IPS DF 6.9 (cell line): Measurements from ENCODE around the gene NT5DC2.

Source experiments
- DNase-seq: peaks from one replicate; pipeline ENCODE4 v3.0.0-alpha.2; 2013; ENCODE audit warnings: low read depth, low spot score
- H3K27ac ChIP-seq: one replicate; pipeline ENCODE4 v1.5.1; 2013; ENCODE audit warnings: low read length, control low read depth
- H3K27me3 ChIP-seq: 2 replicates; pipeline ENCODE4 v1.6.1; 2013; ENCODE audit warnings: mild to moderate bottlenecking, low read length; ENCODE audit not compliant: control insufficient read depth, insufficient read depth
- H3K36me3 ChIP-seq: 2 replicates; pipeline ENCODE4 v1.6.1; 2013; ENCODE audit warnings: low read length; ENCODE audit not compliant: control insufficient read depth, insufficient read depth
- H3K4me1 ChIP-seq: 2 replicates; pipeline ENCODE4 v1.6.1; 2013; ENCODE audit warnings: low read length; ENCODE audit not compliant: control insufficient read depth, insufficient read depth
- H3K4me3 ChIP-seq: 2 replicates; pipeline ENCODE4 v1.5.1; 2013; ENCODE audit warnings: mild to moderate bottlenecking, low read length
- H3K9me3 ChIP-seq: 2 replicates; pipeline ENCODE4 v1.6.1; 2013; ENCODE audit warnings: low read length, inconsistent platforms; ENCODE audit not compliant: control insufficient read depth, insufficient read depth
- WGBS: extraction: QIAGEN DNeasy Blood & Tissue Kit; methylation state at CpG from one replicate; pipeline ENCODE4 v1.1.7; 2013; ENCODE audit warnings: mixed read lengths, missing lambda C conversion rate; ENCODE audit not compliant: insufficient read length, insufficient coverage; 5-methylcytosine and 5-hydroxymethylcytosine counted together

NT5DC2 gene

DNA sequence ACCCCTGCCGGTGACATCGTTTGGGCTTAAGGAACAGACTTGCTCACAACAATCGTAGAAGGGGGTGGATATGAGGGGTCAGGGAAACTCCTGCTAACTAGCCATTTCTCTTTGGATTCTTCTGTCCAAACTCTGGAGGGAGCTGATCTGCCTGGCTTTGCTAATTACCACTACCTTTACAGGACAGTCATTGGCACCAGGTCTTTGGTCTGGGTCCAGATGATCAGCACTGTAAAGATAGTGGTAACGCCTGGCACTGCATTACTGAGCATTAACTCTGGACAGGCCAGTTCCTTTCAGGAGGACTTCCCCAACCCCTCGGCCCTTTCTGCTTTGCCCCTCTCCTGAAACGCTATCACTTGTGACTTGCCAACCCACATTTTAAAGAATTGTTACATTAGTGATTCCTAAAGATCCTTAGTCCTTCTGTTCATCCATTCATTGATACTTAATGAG is 3.5 kb upstream of the NT5DC2 start:
- Histone ChIP-seq H3K27me3 (no peaks in the 10 kb centered on the region), H3K4me1 (0 out of 2 replicates have a peak, but pooled peaks cover 6% of the 10 kb centered on the region), H3K4me3 (peak overlapping the region; percentile 64; the same call in 1 of the 2 replicates), H3K9me3 (no peaks in the 10 kb centered on the region), H3K36me3 (no peaks in the 10 kb centered on the region), H3K27ac (no peak overlapping the region)
- WGBS: no CpG with 5 or more reads among the region's 6 CpGs
- DNase-seq: no peak

DNA sequence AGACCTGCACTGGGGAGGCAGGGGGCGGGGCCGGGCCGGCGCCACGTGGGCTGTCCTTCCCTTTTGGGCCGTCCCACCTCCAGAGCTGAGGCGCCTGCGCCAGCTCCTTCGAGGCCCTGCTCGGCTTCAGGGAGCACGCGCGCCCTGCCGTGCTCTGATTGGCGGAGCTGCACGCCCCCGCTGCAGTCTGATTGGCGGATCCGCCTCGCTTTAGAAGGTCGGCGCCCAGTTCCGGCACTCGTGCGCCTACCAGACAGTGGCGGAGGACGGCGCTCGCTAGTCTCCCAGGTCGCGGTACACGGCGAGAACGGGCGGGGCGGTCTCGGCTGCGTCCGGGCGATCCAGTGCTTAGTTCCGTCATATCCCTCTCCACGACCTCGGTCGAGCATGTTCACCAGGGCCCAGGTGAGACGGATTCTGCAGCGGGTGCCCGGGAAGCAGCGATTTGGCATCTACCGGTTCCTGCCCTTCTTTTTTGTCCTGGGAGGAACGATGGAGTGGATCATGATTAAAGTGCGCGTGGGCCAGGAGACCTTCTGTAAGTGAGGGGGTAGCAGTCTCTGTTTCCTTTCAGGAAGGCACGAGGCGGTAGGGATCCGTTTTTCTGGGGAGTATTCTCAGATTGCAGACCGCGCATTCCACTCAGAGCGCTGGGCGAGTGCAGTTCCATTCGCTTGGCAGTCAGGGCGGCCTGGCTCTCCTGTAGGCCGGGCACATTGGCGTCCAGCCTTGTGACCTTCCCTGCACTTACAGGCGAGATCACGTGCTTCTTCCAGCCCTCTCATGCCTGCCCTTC is 2.9 kb upstream of the NT5DC2 start, which contains the start of gene UQCC5:
UQCC5 (plus strand) TSS at position 237 of the 796 bp plus-strand sequence; CDS start at position 388, 151 bp downstream.
- peak; percentile 93 for DNase-seq
- H3K4me3 ChIP-seq: peak within 1 kb of the TSS; percentile 64; the same call in 1 of the 2 replicates
- no peaks in the 10 kb centered on the region for H3K9me3 ChIP-seq
- no peak within 1 kb of the TSS for H3K27ac ChIP-seq
- 0 out of 2 replicates have a peak, but pooled peaks cover 7% of the 10 kb centered on the region for H3K4me1 ChIP-seq
- H3K36me3 ChIP-seq: no peaks in the 10 kb centered on the region
- no CpG with 5 or more reads among the region's 65 CpGs for WGBS
- H3K27me3 ChIP-seq: no peaks in the 10 kb centered on the region

DNA sequence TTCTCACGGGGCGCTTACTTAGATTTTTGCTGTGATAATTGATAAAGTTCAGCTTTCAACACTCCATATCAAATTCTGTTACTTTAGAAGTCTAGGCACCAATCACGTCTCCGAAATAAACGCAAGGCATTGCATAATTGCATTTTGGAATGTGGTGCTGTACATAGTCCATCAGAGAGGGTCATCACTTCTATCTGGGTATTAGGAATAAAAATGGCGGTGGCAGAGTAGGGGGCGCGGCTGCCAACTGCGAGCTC is 2.4 kb upstream of the NT5DC2 start:
- Histone ChIP-seq H3K4me1 (0 out of 2 replicates have a peak, but pooled peaks cover 7% of the 10 kb centered on the region), H3K4me3 (no peak overlapping the region)

DNA sequence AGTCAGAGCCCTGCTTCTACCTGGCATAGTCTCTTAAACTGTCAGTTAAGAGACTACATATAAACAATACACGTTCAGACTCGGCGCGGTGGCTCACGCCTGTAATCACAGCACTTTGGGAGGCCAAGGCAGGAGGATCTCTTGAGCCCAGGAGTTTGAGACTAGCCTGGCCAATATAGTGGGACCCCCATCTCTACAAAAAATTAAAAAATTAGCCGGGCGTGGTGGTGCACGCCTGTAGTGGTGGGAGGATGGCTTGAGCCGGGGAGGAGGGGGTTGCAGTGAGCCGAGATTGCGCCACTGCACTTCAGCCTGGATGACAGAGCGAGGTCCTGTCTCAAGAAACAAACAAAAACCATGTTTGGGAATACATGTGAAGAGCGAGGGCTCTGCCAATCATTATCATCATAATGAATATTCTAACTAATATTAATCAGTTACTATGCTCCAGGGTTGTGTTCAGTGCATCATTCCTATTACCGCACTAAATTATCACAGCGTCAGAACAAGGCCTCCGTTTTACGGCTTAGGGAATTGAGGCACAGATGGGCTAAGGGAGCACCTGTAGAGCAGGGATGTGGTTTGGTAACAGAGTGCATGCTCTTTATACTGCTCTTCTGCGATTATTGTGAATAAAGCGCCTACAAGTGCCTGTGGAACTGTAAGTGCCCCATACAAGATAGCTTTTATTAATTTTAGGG is 1.9 kb upstream of the NT5DC2 start:
- WGBS: no CpG with 5 or more reads among the region's 19 CpGs
- no peak overlapping the region for H3K4me3 ChIP-seq
- no peak overlapping the region for H3K27ac ChIP-seq

More for the DNA sequence above, 2.4 kb upstream of the NT5DC2 start:
- Histone ChIP-seq H3K36me3 (no peaks in the 10 kb centered on the region), H3K9me3 (no peaks in the 10 kb centered on the region), H3K27ac (no peak overlapping the region), H3K27me3 (no peaks in the 10 kb centered on the region)
- no CpG with 5 or more reads among the region's 9 CpGs for WGBS
- no peak for DNase-seq

DNA sequence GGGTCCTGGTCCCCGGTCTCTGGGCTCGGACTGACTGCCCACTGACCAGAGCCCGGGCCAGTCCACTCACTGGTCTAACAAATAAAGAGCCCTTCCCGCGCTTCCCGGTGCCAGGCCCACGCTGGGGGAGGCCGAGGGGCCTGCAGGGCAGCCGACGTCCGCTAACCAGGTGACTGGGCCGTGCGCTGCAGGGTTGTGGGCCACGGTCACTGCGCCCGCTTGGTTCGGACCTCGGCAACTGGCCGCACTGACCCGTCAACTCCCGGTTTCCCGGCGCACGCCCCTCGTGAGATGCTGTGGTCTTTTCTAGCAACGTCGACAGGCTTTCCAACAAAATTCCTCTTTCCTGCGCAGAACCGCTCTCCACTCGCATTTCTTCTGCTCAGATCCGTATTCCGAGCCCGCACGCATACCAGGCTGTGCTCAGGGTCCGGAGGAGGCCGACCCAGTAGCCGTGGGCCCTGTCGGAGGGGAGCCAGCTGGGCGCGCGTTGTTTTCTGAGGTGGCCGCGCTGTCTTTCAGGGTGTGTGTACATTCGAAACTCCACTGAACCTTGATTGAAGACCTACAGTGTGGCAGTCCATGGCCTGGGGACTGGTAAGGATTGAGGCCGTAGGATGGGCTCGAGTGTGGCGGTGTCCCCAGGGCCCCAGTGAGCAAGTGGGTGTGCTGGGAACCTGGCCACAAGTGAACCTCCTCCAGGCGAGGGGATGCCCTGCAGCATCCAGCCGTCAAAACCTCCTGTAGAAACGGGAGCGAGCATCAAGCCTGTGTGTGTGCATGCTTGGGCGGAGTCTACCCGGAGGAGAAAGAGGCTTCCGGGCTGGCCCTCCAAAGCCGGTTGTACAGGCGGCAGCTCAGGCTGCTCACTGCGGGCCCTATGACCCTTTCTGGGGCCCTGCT is 875 bp upstream of the NT5DC2 start:
- Histone ChIP-seq H3K9me3 (no peaks in the 10 kb centered on the region), H3K36me3 (no peaks in the 10 kb centered on the region), H3K27ac (no peak overlapping the region), H3K27me3 (no peaks in the 10 kb centered on the region), H3K4me3 (peak overlapping the region; percentile 63), H3K4me1 (0 out of 2 replicates have a peak, but pooled peaks cover 7% of the 10 kb centered on the region)
- DNase-seq: no peak
- WGBS: no CpG with 5 or more reads among the region's 57 CpGs

More for the DNA sequence above, 1.9 kb upstream of the NT5DC2 start:
- DNase-seq: no peak
- no peaks in the 10 kb centered on the region for H3K36me3 ChIP-seq
- H3K9me3 ChIP-seq: no peaks in the 10 kb centered on the region
- H3K4me1 ChIP-seq: 0 out of 2 replicates have a peak, but pooled peaks cover 7% of the 10 kb centered on the region
- no peaks in the 10 kb centered on the region for H3K27me3 ChIP-seq

DNA sequence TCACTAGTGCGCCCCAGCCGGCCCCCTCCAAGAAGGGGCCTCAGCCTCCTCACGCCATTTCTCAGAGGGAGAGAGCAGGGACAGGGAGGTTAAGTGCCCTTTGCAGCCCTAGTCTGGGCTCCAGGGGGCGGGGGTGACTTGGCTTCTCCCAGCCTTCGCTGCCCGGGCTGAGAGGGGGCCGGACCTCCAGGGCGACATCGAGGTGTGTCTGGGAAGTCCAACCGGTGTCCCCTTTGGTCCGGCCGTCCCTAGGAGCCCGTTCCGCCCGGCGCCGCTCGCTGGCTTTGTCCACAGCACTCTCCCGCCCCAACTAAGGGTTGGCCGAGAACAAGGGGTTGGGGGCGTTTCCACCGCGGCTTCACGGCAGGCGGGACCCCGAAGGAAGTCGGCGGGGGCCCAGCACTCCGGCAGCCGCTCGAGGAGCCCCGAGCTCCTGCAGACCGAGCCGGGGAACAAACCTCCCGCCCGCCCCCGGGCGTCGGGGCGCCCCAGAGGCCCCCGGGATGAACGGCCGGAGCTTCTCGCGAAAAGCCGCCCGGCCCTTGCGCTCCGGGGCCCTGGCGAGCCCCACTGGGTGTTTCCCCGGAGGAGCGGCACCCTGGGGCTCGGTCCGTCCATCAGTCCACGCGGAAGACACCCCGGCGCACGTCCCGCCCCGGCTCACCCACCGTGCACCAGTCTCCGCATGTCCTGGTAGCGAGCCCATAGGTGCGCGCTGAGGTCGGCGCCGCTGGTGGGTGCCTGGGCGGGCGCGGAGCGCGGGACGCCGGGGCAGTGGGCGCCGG is 627 bp downstream of the NT5DC2 start:
- no peak overlapping the region for H3K27ac ChIP-seq

DNA sequence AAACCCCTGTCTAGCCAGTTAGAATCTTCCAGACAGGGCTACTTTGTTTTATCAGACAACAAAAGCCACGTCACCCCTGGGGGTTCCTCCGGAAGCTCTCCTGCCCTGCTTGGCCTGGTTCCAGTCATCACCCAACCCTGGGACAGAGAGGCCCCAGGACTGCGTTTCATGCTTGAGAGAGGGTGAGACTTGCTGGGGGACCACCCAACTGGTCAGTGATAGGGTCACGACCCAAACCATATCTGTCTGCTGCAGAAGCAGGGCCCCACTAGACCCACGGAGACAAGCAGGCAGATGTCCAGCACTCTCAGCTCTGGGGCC is 1.2 kb downstream of the NT5DC2 start:
- Histone ChIP-seq H3K27ac (no peak overlapping the region), H3K4me3 (peak overlapping the region; percentile 87; the same call in 1 of the 2 replicates), H3K4me1 (0 out of 2 replicates have a peak, but pooled peaks cover 7% of the 10 kb centered on the region), H3K27me3 (no peaks in the 10 kb centered on the region), H3K36me3 (peaks cover 18% of the 10 kb centered on the region), H3K9me3 (no peaks in the 10 kb centered on the region)
- no peak for DNase-seq
- WGBS: no CpG with 5 or more reads among the region's 5 CpGs

More for the DNA sequence above, 627 bp downstream of the NT5DC2 start:
- WGBS: no CpG with 5 or more reads among the region's 78 CpGs
- H3K36me3 ChIP-seq: peaks cover 12% of the 10 kb centered on the region
- H3K27me3 ChIP-seq: no peaks in the 10 kb centered on the region
- H3K4me3 ChIP-seq: peak overlapping the region; percentile 87
- H3K4me1 ChIP-seq: 0 out of 2 replicates have a peak, but pooled peaks cover 7% of the 10 kb centered on the region
- H3K9me3 ChIP-seq: no peaks in the 10 kb centered on the region
- DNase-seq: no peak

DNA sequence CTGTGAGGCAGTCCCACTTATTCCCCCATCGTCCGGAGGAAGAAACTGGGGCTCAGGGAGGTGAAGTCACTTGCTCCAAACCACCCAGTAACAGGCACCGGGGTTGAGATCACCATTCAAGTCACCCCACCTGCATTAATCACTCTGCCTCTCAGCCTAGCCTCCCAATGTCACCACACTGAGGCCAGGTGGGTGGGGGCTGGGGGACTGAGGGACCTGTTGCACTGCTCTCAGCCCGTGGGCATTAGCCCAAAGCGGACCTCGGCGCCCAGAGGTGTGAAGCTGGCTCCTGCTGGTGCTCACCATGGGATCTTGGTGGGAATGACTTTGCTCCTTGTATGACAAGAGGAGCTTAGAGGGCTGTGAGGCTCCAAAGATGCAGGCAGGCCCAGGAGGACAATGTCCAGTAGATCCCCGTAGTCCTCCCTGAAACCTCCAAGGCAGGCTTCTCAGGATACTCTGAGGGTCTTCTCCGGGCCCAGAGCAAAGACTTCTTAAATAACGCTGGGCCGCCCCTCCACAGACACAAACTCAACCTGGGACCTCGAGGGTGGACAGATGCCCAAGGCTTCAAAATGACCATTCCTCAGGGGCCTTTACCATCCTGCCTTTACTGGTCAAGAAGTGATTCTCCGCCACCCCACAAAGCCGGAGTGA is 1.7 kb downstream of the NT5DC2 start:
- Histone ChIP-seq H3K27me3 (no peaks in the 10 kb centered on the region), H3K36me3 (peaks cover 23% of the 10 kb centered on the region), H3K4me3 (no peak overlapping the region), H3K4me1 (0 out of 2 replicates have a peak, but pooled peaks cover 7% of the 10 kb centered on the region), H3K9me3 (no peaks in the 10 kb centered on the region), H3K27ac (no peak overlapping the region)
- DNase-seq: no peak
- no CpG with 5 or more reads among the region's 14 CpGs for WGBS
